OCI-LY7 (cell line): ENCODE results near the gene PPP1CA.
A peak's percentile ranks its signal among the peaks of the same experiment; 100 is the strongest.

ENCODE experiments used
- EZH2phosphoT487 ChIP-seq: fragments of 200-600 bp; sonication (generic); IDR thresholded peaks from 2 replicates; pipeline ENCODE4 v1.6.1; 2018; ENCODE audit warnings: low read depth, borderline replicate concordance, mild to moderate bottlenecking, mixed run types, antibody characterized with exemption, low read length, moderate library complexity, mixed read lengths
- TF ChIP-seq, protein P1 (sequence below): fragments of 200-600 bp; sonication (generic); conservative IDR thresholded peaks from 2 replicates; pipeline ENCODE4 v1.5.1; 2014; ENCODE audit warnings: mild to moderate bottlenecking, antibody characterized with exemption, low read length, moderate library complexity, mixed read lengths

DNA sequence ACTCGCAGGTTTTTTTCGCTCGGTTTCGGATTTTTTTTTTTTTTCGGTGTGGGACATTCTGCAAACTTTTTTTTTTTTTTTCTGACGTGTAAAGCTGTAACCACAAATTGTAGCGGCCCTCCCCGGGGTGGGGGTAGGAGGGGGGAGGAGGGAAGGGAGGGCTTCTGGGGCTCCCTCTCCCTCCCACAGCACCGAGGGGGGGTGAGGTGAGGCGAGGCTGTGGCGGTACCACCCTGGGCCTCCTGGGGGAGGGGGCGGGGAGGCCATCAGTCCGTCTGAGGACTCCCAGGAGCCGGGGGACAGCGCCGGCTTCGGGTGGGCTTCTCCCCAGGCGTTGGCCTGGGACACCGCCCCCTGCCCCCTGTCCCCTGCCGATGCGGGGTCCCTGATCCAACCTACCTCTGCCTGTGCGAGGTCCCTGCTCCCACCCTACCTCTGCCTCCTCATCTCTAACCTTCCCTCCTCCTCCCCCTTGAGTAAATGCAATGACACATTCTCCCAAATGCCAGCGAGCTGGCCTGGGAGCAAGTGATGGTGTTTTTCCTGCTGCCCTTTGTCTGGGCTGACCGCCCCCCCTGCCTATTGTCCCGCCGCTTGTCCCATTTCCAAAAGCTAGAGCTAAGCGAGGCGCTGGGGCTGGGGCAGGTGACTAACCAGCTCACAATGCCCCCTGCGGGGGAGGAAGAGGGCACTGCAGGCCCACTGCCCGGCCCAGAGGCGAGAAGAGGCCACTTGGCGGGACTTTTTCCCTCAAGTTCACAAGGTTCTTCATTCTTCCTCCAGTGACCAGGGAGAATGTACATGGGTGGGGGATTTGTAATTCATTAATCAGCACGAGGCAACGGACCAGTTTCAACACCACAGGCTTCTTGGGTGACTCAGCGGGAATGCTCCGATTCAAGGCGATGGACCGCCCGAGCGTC lies 27.7 kb downstream of the PPP1CA start:
- TF ChIP-seq, protein P1, sequence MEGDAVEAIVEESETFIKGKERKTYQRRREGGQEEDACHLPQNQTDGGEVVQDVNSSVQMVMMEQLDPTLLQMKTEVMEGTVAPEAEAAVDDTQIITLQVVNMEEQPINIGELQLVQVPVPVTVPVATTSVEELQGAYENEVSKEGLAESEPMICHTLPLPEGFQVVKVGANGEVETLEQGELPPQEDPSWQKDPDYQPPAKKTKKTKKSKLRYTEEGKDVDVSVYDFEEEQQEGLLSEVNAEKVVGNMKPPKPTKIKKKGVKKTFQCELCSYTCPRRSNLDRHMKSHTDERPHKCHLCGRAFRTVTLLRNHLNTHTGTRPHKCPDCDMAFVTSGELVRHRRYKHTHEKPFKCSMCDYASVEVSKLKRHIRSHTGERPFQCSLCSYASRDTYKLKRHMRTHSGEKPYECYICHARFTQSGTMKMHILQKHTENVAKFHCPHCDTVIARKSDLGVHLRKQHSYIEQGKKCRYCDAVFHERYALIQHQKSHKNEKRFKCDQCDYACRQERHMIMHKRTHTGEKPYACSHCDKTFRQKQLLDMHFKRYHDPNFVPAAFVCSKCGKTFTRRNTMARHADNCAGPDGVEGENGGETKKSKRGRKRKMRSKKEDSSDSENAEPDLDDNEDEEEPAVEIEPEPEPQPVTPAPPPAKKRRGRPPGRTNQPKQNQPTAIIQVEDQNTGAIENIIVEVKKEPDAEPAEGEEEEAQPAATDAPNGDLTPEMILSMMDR: peak; percentile 78
- TF ChIP-seq EZH2phosphoT487: no peak
